HG03457 (cell line): ENCODE data around the gene RBM45.

Experiments
- ATAC-seq: cut with Tn5 transposase; IDR thresholded peaks from one replicate; pipeline ENCODE4 v1.9.1; 2021; ENCODE audit warnings: moderate number of reproducible peaks; ENCODE audit not compliant: unreplicated experiment

The RBM45 gene

DNA sequence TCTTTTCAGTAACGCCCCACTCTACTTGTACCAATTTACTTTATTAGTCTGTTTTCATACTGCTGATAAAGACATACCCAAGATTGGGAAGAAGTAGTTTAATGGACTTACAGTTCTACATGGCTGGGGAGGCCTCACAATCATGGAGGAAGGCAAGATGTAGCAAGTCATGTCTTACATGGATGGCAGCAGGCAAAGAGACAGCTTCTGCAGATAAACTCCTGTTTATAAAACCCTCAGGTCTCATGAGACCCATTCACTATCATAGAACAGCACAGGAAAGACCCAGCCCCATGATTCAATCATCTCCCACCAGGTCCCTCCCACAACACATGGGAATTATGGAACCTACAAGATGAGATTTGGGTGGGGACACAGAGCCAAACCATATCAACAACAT is 43.3 kb downstream of the RBM45 start:
- no peak for ATAC-seq

DNA sequence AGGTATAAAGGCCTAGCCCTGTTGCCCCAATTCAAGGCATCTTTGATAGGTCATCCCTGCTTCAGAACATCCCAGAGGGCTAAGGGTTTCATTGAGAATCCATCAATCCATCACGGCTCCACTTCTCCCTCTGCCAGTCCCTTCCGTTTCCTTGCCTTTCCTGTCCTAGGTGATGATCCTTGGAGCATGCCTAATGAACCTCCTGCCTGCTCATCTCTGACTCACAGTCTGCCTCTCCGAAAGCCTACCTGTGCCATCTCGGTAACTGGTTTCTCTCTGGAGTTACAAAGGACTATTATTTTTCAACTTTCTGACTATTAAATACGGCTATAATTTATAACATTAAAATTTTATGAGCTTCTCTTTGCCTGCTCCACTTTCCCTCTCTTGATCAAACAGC is 45.3 kb downstream of the RBM45 start:
- ATAC-seq, result no peak

DNA sequence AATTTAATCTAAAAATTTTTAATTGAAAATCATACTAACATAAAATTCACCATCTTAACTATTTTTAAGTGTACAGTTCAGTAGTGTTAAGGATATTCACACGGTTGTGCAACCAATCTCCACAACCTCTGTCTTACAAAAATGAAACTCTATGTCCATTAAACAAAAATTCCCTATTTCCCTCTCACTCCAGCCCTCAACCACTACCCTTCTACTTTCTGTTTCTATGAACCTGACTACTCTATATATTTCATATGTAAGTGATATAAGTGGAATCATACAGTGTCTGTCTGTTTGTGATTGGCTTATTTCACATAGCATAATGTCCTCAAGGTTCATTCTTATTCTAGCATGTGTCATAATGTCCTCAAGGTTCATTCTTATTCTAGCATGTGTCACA is 47.7 kb downstream of the RBM45 start:
- ATAC-seq, result no peak

GRCh38 chr2:178160601-178161000 is 48.4 kb downstream of the RBM45 start:
- ATAC-seq, result no peak

GRCh38 chr2:178163395-178163794 is 51.2 kb downstream of the RBM45 start:
- no peak for ATAC-seq

GRCh38 chr2:178163911-178164310 is 51.7 kb downstream of the RBM45 start:
- no peak for ATAC-seq

GRCh38 chr2:178173657-178174056 is 61.4 kb downstream of the RBM45 start:
- no peak for ATAC-seq

- ATAC-seq, result no peak
These were observed 64.9 kb downstream of the RBM45 start for GRCh38 chr2:178177066-178177679.
